Measurements from ENCODE around the gene FAM72C.
"Not testable (repeated sequence)": the region's sequence is repeated elsewhere in the genome, so short reads cannot be mapped to it uniquely, and the experiment has no call there.

FAM72C gene

GRCh38 chr1:143984721-143985473, 13.1 kb upstream of the FAM72C start:
- DNase-seq (ENCODE audit: low spot score), result not testable (repeated sequence)

DNA sequence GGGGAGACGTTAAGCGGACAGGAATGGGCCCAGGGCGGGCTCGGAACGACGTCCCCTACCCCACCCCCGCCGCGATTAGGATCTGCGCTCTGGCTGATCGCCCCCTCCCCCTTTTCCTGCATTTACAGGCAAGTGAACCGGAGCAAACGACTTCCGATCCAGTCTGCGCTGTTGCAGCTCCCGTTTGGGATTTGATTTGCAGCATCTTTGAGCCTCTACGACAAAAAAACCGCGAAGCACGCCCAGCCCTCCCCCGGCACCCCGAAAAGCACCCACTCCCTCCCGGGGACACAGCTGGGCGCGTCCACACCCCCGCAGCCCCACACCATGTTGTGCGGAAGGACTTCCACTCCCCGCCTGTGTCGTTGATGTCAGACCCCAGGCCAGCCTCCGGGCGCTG, 2.6 kb upstream of the FAM72C start:
- DNase-seq (ENCODE audit: low spot score), result not testable (repeated sequence)

- not testable (repeated sequence) for DNase-seq (ENCODE audit: low spot score)
Measured at GRCh38 chr1:143973876-143974414, 2.2 kb upstream of the FAM72C start.

- not testable (repeated sequence) for DNase-seq (ENCODE audit: low spot score)
Measured at GRCh38 chr1:143972753-143973326, 1.1 kb upstream of the FAM72C start.

GRCh38 chr1:143965860-143966259, 5.9 kb downstream of the FAM72C start:
- not testable (repeated sequence) for DNase-seq (ENCODE audit: low spot score)

DNA sequence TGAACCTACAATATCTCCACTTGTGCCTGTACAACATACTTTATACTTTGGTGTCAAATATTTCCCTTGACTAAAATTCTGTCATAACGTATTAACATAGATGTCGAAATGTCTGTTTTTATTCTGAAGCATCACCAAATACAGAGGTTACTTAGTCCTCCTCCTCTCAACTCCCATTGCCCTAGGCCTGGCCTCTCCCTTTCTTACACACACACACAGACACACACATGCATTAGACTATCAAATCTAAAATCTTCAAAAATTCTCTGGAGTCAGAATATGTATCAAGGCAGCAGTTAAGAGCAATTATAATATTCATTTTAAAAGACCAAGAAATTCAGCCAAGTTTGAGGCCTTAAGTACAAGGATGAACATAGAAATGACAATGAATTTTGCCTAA, 7.5 kb downstream of the FAM72C start:
- DNase-seq (ENCODE audit: low spot score), result not testable (repeated sequence)

GRCh38 chr1:143955930-143956329, 15.9 kb downstream of the FAM72C start:
- not testable (repeated sequence) for DNase-seq (ENCODE audit: low spot score)

- not testable (repeated sequence) for DNase-seq (ENCODE audit: low spot score)
Measured at GRCh38 chr1:143952913-143953312, 18.9 kb downstream of the FAM72C start.

- not testable (repeated sequence) for DNase-seq (ENCODE audit: low spot score)
Measured at GRCh38 chr1:143951485-143952391, 20.0 kb downstream of the FAM72C start.

GRCh38 chr1:143947749-143948148, 24.0 kb downstream of the FAM72C start:
- not testable (repeated sequence) for DNase-seq (ENCODE audit: low spot score)

DNA sequence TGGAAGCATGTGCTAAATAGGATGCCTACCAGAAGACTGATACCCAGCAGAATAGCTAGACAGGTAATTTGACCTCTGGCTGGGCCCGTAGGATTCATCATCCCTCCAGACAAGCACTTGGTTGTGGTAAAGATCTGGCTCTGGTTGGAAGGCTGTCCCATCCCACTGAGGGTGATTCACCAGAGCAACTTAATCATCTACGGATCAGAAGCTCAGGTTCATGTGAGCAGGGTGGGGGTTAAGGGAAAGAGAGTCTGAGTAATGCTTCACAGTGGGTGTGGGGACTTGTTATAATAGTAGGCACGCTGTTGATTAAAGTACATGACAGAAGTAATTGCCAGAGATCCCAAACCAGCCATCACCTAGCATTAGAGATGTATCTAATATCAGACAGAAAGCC, 26.5 kb downstream of the FAM72C start:
- DNase-seq (ENCODE audit: low spot score), result not testable (repeated sequence)

- not testable (repeated sequence) for DNase-seq (ENCODE audit: low spot score)
Measured at GRCh38 chr1:143944576-143945240, 27.1 kb downstream of the FAM72C start.

GRCh38 chr1:143943319-143943978, 28.3 kb downstream of the FAM72C start:
- not testable (repeated sequence) for DNase-seq (ENCODE audit: low spot score)

DNA sequence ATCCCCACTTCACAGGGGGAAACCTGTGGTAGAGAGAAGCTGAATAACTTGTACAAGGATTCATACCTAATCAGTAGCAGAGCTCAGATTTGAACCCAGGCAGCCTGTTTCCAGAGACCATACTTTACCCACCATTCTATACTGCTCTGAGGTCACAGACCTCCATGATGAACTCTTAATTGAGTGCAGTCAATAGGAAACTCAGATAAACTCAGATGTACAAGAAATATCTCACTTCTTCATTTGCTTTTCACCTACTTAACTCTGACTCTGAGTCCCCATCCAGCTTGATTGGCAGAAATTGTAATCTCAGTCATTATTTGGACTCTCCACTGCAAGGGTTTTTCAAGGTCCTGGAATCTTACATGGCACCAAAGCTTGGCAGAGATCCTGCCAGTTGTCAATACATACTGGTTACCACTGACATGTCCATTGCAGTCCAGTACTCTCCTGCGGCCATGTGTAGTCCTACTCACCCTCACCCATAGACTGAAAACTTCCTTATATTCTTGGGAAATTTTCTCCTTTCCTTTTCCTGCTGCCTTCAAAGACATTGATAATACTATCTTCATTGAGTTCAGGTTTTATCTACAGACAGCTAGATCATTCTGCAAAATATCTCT, 29.4 kb downstream of the FAM72C start:
- not testable (repeated sequence) for DNase-seq (ENCODE audit: low spot score)

GRCh38 chr1:143939666-143940065, 32.1 kb downstream of the FAM72C start:
- not testable (repeated sequence) for DNase-seq (ENCODE audit: low spot score)

GRCh38 chr1:143938922-143939321, 32.9 kb downstream of the FAM72C start:
- not testable (repeated sequence) for DNase-seq (ENCODE audit: low spot score)

DNA sequence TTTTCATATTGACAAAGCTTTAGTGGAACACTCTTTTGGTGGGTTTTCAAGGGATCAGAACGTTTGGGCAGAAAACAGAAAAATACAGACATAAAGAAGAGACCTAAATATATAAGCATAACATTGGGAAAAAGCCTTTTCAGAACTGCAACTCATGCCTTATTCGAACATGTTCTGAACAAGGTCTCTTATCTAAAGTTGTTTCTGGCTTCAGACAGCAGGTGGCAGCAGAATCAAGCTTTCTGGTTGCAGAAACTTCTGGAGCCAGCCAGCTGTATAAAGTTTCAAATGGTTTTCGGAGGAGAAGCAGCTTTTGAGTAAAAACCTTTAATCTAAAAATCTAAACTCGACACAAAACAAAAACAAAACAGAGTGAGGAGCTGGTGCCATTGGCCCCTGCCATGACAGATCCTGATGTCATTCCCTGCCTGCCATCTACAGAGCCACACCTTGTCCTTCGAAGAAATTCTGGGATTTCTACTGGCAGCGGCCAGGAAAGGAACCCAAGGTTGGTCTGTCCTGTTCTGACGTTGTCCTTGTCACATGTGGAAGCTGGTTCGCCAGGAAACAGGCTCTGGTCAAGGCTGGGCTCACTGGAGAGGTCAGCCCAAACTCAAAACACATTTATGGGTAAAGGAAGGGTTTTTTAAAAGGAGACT, 35.2 kb downstream of the FAM72C start:
- peak; percentile 44 for DNase-seq (ENCODE audit: low spot score)

- not testable (repeated sequence) for DNase-seq (ENCODE audit: low spot score)
Measured at GRCh38 chr1:143919127-143919526, 52.7 kb downstream of the FAM72C start.

DNA sequence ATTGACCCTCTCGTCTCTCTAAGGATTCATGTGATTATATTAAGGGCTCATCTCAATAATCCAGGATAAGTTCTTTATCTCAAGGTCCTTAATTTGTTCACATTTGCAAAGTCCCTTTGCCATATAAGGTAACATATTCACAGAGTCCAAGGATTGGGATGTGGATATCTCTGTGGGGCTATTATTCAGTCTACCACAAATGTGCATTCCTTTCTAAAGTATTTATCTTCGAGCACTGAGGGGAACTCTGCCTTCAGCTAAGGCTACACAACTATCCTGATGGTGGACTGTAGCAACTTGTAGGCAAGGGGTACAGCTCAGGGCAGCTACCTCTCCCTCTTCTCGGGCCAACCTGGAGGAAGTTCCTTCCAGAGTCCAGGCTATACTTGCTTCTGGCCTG, 53.2 kb downstream of the FAM72C start:
- not testable (repeated sequence) for DNase-seq (ENCODE audit: low spot score)

GRCh38 chr1:143913705-143914104, 58.1 kb downstream of the FAM72C start:
- DNase-seq (ENCODE audit: low spot score), result not testable (repeated sequence)

Data from hematopoietic multipotent progenitor cell treated with erythropoietin and hydrocortisone succinate and interleukin-3 and kit ligand, for 15 days (in vitro differentiated cells).